WTC11 (cell line): ENCODE data around the gene PLTP.

Source experiments
- ATF6 ChIP-seq: sonication (generic); formaldehyde crosslinking; IDR thresholded peaks from 2 replicates; pipeline ENCODE4 v1.8.1; 2023; ENCODE audit warnings: mild to moderate bottlenecking, missing genetic modification reagents
- CTCF ChIP-seq: fragments of 200-600 bp; IDR thresholded peaks from 2 replicates; pipeline ENCODE4 v1.8.0; 2022; ENCODE audit warnings: antibody characterized with exemption
- E2F5 ChIP-seq: sonication (generic); formaldehyde crosslinking; IDR thresholded peaks from 2 replicates; pipeline ENCODE4 v1.8.1; 2022; ENCODE audit warnings: mild to moderate bottlenecking, moderate library complexity, missing genetic modification reagents
- MAX ChIP-seq: sonication (generic); formaldehyde crosslinking; IDR thresholded peaks from 2 replicates; pipeline ENCODE4 v1.8.0; 2022; ENCODE audit warnings: mild to moderate bottlenecking, missing genetic modification reagents
- NR3C1 ChIP-seq: sonication (generic); formaldehyde crosslinking; conservative IDR thresholded peaks from 2 replicates; pipeline ENCODE4 v1.8.1; 2023; ENCODE audit warnings: low read depth, mild to moderate bottlenecking, missing genetic modification reagents
- OVOL2 ChIP-seq: fragments of 250-450 bp; sonication (Bioruptor Pico); IDR thresholded peaks from 2 replicates; pipeline ENCODE4 v1.9.0; 2021; ENCODE audit warnings: mild to moderate bottlenecking, borderline replicate concordance
- ZNF423 ChIP-seq: fragments of 250-450 bp; sonication (Bioruptor Pico); IDR thresholded peaks from 2 replicates; pipeline ENCODE4 v2.1.2; 2022; ENCODE audit warnings: mild to moderate bottlenecking, moderate library complexity
- ZNF512 ChIP-seq: sonication (generic); formaldehyde crosslinking; IDR thresholded peaks from 2 replicates; pipeline ENCODE4 v1.8.1; 2022; ENCODE audit warnings: missing genetic modification reagents, borderline replicate concordance

GRCh38 chr20:45958593-45958992 is 46.6 kb upstream of the PLTP start:
- TF ChIP-seq OVOL2 (CRISPR knock-in tag) (no peak), CTCF (no peak), ZNF512 (CRISPR knock-in tag) (no peak), MAX (no peak), NR3C1 (CRISPR knock-in tag) (no peak), ZNF423 (CRISPR knock-in tag) (no peak), E2F5 (CRISPR knock-in tag) (no peak), ATF6 (CRISPR knock-in tag) (no peak)
